ENCODE data around the gene ENO3.

GRCh38 chr17:4946312-4946976 is 4.5 kb upstream of the ENO3 start:
- TF ChIP-seq CTCF (IDR thresholded peaks at IDR 0.05) (no peak), ZFX (IDR thresholded peaks at IDR 0.05; ENCODE audit: borderline replicate concordance) (no peak)

Data from 22Rv1 (cell line).